ENCODE results near the gene MCC.
"Not testable (repeated sequence)": the region's sequence is repeated elsewhere in the genome, so short reads cannot be mapped to it uniquely, and the experiment has no call there.

Gene MCC

DNA sequence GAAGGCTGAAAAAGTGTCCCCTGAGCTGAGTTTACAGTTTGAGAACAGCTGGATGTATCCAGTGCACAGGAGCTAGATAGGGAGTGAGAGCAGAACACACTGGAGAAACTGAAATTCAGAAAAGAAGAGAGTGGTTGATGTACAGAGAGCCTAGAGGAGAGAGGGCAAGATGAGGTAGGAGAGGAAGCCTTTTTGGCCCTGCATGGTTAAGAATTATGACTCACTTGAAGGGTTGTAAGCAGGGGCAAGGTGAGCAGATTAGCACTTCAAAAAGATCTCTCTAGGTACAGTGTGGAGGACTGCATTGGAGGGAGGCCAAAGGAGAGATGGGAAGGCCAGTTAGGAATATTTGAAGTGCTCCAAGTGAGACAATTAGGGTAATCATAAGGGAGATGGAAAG is 25.2 kb downstream of the MCC start:
- TF ChIP-seq, protein P1, sequence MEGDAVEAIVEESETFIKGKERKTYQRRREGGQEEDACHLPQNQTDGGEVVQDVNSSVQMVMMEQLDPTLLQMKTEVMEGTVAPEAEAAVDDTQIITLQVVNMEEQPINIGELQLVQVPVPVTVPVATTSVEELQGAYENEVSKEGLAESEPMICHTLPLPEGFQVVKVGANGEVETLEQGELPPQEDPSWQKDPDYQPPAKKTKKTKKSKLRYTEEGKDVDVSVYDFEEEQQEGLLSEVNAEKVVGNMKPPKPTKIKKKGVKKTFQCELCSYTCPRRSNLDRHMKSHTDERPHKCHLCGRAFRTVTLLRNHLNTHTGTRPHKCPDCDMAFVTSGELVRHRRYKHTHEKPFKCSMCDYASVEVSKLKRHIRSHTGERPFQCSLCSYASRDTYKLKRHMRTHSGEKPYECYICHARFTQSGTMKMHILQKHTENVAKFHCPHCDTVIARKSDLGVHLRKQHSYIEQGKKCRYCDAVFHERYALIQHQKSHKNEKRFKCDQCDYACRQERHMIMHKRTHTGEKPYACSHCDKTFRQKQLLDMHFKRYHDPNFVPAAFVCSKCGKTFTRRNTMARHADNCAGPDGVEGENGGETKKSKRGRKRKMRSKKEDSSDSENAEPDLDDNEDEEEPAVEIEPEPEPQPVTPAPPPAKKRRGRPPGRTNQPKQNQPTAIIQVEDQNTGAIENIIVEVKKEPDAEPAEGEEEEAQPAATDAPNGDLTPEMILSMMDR (conservative IDR thresholded peaks at IDR 0.05) = no peak
- H3K27ac ChIP-seq = no peak overlapping the region

DNA sequence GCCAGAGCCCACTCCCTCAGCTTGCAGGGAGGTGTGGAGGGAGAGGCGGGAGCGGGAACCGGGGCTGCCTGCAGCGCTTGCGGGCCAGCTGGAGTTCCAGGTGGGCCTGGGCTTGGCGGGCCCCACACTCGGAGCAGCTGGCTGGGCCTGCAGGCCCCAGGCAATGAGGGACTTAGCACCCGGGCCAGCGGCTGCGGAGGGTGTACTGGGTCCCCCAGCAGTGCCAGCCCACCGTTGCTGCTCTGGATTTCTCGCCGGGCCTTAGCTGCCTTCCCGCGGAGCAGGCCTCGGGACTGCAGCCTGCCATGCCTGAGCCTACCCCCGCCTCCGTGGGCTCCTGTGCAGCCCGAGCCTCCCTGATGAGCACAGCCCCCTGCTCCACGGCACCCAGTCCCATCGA is 31.1 kb downstream of the MCC start:
- not testable (repeated sequence) for H3K27ac ChIP-seq

DNA sequence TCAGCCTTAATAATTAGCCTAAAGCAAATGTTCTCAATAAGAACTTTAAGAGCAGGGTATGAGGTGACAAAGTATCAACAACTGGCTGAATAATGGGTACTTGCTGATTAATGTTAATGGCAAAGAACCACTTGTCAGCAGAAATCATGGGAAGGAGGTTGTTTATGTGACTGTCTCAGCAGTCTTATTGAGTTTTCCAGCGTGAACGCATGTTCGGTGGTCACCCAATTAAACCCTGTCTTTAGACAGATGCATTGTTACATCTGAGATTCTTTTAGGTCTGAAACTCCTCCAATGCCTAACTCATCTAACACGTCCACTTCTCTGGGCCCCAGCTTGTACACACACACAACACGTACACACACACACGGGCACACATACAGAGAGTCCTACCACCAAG is 35.3 kb downstream of the MCC start:
- TF ChIP-seq, protein P1 (conservative IDR thresholded peaks at IDR 0.05) = no peak
- no peak overlapping the region for H3K27ac ChIP-seq

DNA sequence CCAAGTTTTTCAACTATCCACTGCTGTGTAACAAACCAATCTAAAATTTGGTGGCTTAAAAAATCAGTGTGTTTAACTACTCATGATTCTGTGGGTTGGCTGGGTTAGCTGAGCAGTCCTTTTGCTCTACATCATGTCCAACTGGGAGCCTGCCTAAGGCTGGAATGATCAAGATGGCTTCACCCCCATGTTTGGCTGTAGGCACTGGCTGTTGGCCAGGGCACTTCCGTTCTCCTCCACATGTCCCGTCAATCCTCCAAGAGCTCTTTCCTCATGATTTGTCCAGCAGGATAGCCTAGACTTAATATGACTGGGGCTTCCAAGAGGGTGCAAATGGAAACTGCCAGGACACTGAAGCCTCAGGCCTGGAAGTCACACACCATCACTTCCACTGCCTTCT is 36.5 kb downstream of the MCC start:
- no peak overlapping the region for H3K27ac ChIP-seq
- TF ChIP-seq, protein P1 (conservative IDR thresholded peaks at IDR 0.05) = no peak

DNA sequence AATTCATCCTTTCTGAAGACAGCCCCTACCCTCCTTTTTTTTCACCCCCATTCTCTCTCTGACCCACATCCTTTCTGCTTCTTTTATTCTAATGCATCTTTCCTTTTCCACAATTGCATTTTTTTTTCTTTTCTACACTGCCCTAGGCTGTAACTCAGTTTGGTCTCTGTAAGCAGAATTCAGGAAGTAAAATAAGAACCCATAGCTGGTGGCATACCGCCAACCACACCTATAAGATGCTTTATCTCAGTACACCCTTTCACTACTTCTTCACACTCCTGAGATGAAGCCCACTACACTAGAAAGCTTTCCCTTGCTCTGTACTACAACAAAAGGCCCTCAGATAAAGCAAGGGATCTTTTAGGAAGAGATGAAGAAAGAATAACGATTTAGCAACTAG is 37.3 kb downstream of the MCC start:
- TF ChIP-seq, protein P1 (conservative IDR thresholded peaks at IDR 0.05) = no peak
- no peak overlapping the region for H3K27ac ChIP-seq

DNA sequence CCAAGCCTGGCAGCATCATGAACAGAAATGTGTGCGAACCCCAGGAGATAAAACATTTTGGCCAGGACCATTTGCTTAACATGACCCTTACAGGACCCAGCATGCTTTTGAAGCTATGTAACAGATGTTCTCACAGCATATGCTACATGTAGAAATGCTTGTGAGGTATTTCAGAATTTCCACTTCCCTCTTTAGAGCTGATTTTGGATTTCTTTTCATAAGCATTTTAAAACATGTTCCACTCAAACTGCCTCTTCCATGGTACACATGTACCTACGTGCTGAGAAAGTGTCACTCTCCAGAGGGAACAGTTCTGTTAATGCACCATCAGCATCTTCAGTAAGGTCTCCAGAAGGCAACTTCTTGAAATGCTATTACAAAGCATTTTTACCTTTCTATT is 37.8 kb downstream of the MCC start:
- TF ChIP-seq, protein P1 (conservative IDR thresholded peaks at IDR 0.05) = no peak

DNA sequence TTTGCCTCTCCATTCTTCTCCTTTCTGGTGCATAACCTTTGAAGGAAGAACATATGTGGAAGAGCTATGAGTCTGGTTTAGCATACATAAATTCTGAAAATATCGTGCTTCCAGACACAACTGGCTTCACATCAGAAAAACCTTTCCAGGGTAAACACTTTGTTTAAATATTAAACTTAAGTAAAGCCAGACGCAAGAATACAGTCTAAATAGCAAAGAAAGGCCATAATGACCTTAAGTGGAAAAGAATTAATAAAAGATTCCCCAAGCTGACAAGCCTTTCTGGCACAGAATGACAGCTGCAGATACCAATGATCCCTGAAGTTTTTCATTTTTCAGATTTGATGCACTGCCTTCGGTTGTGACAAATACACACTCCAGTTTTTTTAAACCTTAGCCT is 40.0 kb downstream of the MCC start:
- peak overlapping the region; percentile 11; the same call in 1 of the 2 replicates for H3K27ac ChIP-seq
- TF ChIP-seq, protein P1 (conservative IDR thresholded peaks at IDR 0.05) = no peak

More for the DNA sequence above, 37.8 kb downstream of the MCC start:
- H3K27ac ChIP-seq = no peak overlapping the region

DNA sequence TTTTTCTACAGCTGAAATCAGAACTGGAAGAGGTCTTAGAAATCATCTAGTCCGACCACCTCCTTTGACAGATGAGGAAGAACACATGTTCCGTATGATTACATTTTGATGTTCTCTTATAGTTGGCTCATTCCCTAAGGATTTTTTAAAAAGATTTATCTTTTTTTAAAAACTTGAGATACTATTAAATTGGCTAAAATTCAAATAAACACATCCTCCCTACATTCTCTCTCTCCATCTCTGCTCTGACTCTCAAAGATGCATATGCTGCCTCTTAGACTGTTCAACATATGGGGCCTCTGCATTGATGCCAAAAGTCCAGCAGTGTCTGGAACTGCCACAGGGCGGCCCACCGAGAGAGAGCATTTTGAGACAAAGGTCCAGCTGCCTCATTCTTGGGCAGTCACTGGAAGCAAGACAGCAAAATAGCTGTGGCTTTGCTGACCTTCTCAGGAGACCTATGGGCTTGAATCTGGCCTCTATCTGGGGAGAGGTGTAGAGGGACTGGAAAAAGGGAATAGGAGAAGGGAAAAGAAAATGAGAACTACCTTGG is 40.7 kb downstream of the MCC start:
- TF ChIP-seq, protein P1 (conservative IDR thresholded peaks at IDR 0.05) = no peak
- peak overlapping the region; percentile 11; the same call in 1 of the 2 replicates for H3K27ac ChIP-seq
